TTC549 (cell line): Measurements from ENCODE around the gene HTR3D.
"Not testable (repeated sequence)": the region's sequence is repeated elsewhere in the genome, so short reads cannot be mapped to it uniquely, and the experiment has no call there.

ENCODE experiments used
- FAIRE-seq: peaks from 2 replicates; lab custom pipeline; 2012; peaks lifted over from hg19 to GRCh38; lab: Jason Lieb, UNC

HTR3D gene

DNA sequence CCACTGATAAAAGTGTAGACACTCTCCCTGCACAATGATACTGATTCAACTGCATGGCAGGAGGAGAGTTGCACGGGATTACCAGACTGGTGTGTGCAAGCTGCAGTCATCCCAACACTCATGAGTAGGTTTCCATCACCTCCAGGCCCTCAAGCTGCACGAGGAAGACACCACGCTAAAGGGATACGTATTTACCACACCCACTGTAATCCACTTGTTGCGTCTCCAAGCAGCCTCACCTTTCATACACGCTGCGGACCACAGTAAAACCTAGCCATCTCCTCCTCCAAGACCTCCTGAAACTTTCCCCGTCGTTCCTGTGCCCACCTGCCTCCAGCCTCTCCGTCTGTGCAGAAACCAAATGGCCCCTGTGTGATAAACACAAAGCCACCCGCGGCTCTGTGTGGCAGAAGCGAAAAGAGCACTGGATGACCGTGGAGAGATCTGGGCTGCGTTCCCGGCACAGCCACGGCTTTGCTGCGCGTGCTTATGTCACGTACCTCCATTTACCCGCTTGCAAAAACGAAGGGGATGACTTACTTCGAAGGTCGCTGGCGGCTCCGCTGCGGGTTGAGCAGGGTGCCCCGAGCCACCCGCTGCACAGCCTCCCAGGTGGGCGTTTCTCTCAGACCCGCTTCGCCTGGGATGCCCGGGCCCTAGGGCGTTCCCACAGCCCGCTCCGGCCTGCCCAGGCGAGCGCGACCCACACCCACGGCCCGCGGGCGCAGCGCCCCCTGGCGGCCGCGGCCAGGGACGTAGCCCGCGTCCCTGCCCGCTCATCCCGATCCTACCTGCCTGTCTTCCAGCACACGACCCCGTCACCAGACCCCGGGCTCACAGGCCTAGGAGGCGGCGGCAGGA, 14.5 kb upstream of the HTR3D start:
- no peak for FAIRE-seq

DNA sequence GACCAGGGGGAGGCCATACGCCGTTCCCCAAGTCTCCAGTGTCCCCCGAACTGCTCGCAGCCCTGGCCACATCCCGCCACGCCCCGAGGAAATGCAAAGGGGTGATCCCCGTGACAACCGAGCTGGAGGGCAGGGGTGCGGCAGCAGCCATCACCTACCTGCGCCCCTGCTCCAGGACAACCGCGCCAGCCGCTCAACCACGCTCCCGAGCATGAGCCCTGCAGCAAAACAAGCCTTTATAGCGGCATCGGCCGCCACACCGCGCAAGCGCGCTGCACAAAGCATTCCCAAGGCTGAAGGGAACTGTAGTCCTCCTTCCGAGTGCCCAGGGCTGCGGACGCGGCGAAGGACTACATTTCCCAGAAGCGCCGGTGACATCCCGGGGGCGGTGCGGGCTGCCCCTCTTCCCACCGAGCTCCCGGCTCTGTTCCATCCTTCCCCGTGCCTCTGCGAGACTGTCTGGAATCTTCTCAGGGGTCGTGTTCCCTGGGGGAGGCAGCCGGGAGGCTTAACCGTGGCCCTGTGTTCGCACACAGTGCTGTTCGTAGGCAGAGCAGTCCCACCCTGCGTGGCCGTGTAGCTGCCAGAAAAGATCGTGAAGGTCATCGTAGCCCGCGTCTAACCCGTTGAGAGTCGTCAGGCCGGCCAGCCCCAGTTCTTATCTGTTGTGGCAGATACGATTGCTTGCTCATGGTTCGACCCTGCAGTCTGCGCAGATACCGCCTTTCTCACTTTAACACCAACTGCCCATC, 13.7 kb upstream of the HTR3D start, which contains the start of gene ABCC5:
TSS of gene ABCC5 (minus strand) at position 213 of the 752 bp plus-strand sequence. CDS start 3,492 bp downstream, outside the sequence.
- peak; percentile 51 for FAIRE-seq

DNA sequence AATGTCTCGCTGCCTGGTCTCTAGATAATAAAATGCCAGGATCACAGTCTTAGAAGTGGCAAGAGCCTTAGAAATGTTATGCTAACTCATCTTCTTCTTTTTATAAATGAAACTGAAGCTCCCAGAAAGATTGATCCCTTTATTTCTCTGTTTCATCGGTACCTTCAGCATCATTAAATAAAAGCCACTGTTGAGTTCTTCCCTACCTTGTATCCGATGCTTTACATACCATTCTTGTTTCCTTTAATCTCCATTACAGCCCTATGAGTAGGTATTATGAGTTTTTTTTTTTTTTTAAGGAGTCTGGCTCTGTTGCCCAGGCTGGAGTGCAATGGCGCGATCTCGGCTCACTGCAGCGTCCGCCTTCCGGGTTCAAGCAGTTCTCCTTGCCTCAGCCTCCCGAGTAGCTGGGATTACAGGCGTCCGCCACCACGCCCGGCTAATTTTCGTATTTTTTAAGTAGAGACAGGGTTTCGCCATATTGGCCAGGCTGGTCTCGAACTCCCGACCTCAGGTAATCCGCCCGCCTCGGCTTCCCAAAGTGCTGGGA, 13.0 kb upstream of the HTR3D start:
- no peak for FAIRE-seq

DNA sequence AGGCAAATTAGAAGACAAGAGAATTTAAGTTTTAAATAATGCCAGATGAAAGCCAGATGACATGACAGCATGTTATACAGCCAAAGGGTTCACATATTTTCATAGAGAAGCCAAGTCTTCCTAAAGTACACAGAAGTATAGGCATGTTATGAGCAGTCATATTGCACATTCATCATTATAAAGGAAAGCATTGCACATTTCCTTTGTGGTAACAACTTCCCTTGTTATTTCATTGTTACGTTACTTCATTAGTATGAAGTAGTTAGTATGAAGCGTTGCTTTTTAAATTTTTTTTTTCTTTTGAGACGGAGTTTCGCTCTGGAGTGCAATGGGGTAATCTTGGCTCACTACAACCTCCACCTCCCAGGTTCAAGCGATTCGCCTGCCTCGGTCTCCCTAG, 9.2 kb upstream of the HTR3D start:
- FAIRE-seq: no peak

DNA sequence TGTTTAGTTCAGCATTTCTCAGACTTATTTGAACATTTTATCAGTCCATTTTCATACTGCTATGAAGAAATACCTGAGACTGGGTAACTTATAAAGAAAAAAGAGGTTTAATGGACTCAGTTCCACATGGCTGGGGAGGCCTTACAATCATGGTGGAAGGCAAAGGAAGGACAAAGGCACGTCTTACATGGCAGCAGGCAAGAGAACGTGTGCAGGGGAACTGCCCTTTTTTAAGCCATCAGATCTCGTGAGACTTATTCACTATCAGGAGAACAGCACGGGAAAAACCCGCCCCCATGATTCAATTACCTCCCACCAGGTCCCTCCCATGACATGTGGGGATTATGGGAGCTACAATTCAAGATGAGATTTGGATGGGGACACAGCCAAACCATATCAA, 6.3 kb upstream of the HTR3D start:
- not testable (repeated sequence) for FAIRE-seq

- not testable (repeated sequence) for FAIRE-seq
These were observed 3.2 kb upstream of the HTR3D start for GRCh38 chr3:184028275-184028890.

GRCh38 chr3:184029443-184029842, 2.1 kb upstream of the HTR3D start:
- no peak for FAIRE-seq

DNA sequence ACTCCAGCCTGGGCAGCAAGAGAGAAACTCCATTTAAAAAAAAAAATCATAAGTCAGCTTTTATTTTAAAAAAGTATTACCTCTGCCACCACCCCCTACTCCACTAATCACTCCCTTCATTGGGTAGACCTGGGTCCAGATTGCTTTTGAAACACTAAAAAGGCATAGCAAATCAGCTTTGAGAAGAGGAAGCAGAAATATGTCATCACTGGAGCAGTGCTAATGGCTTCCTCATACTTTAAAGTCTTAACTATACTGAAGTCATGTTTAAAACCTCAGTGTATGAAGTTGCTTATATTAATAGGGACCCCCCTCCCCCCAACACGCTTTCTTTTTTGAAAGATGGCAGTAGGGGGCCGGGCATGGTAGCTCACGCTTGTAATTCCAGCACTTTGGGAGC, 1.0 kb upstream of the HTR3D start:
- no peak for FAIRE-seq

GRCh38 chr3:184037816-184038215, 6.3 kb downstream of the HTR3D start:
- no peak for FAIRE-seq

DNA sequence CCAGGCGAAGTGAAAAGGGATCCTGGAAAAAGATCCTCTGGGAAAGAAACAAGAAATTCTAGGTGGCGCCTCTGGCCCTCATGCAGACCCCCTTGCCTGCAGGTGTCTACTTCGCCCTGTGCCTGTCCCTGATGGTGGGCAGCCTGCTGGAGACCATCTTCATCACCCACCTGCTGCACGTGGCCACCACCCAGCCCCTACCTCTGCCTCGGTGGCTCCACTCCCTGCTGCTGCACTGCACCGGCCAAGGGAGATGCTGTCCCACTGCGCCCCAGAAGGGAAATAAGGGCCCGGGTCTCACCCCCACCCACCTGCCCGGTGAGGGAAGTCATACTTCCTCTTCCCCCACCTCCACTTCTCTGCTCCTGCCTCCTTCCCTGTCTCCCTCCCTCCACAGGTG, 6.8 kb downstream of the HTR3D start:
- FAIRE-seq: not testable (repeated sequence)

DNA sequence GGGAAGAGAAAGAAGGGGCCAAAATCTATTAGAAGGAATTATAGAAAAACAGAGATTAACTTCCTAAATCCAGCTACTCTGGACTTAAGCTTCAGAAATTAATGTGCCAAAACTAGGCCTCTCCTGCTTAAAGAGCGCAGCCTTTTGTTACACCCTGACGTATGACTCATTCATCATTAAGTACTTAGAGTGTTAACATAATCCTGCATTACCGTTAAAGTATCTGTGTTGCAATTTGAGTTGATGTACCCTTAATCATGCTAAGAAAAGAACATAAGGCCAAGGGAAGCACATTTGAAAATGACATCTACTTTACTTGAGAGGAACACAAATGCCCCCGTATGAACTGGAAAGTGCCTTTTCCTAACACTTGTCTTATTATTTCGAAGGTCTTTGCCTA, 7.9 kb downstream of the HTR3D start:
- FAIRE-seq: no peak

GRCh38 chr3:184040010-184040409, 8.5 kb downstream of the HTR3D start:
- FAIRE-seq: no peak

DNA sequence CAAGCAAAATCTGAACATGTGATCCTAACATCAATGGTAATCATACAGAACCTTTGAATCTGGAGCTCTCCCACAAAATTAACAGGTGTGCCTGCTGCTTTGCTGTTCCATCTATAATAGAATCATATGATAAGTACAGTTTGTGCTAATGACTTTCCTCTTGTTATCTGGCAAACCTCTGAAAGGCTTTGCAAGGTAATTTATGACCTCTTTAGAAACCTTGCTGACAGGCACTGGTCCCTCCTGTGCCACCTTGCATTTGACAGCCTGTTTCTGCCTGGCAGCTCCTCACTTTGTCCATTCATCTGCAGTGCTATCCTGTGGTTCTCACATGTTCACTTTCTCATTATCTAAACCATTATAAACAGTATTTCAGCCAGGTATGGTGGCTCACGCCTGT, 11.1 kb downstream of the HTR3D start:
- no peak for FAIRE-seq

GRCh38 chr3:184045995-184046394, 14.5 kb downstream of the HTR3D start:
- no peak for FAIRE-seq

GRCh38 chr3:184050217-184050847, 18.8 kb downstream of the HTR3D start:
- FAIRE-seq: no peak

- FAIRE-seq: no peak
These were observed 21.2 kb downstream of the HTR3D start, which contains the start of gene HTR3C for GRCh38 chr3:184052767-184053166. Gene HTR3C, plus strand, starts transcription at chr3:184053047. Its CDS starts 34 bp downstream, at chr3:184053081.

- FAIRE-seq: no peak
These were observed 26.5 kb downstream of the HTR3D start for GRCh38 chr3:184058029-184058428.

GRCh38 chr3:184059424-184059823, 27.9 kb downstream of the HTR3D start:
- no peak for FAIRE-seq

GRCh38 chr3:184062637-184063036, 31.1 kb downstream of the HTR3D start:
- no peak for FAIRE-seq

GRCh38 chr3:184066211-184066610, 34.7 kb downstream of the HTR3D start:
- FAIRE-seq: no peak

GRCh38 chr3:184067573-184068055, 36.1 kb downstream of the HTR3D start:
- no peak for FAIRE-seq

- no peak for FAIRE-seq
These were observed 36.8 kb downstream of the HTR3D start for GRCh38 chr3:184068344-184068743.
